GM21447 (cell line): ENCODE results near the gene CFAP43.

ENCODE experiments used
- ATAC-seq: cut with Tn5 transposase; IDR thresholded peaks from one replicate; pipeline ENCODE4 v1.9.1; 2021; ENCODE audit not compliant: unreplicated experiment

CFAP43 gene

DNA sequence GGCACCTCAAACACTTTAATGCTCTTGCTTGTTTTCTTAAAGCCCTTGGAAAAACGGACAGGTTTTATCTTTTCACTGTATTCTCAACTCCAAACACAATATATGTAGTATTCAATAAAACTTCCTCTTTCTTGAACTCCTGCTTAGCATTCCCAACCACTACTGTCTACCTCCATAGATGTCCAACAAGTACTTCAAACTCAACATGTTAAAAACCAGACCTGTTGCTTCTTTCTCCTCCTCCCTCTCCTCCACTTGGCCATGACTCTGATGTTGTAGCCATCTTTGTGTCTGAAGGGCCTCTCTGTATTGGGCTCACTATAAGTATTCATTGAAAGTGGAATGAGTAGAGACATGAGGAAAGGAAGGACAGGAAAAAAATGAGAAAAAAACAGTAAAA is 130.3 kb downstream of the CFAP43 start:
- no peak for ATAC-seq

- ATAC-seq, result no peak
Measured at GRCh38 chr10:104100795-104101194, 131.4 kb downstream of the CFAP43 start.

DNA sequence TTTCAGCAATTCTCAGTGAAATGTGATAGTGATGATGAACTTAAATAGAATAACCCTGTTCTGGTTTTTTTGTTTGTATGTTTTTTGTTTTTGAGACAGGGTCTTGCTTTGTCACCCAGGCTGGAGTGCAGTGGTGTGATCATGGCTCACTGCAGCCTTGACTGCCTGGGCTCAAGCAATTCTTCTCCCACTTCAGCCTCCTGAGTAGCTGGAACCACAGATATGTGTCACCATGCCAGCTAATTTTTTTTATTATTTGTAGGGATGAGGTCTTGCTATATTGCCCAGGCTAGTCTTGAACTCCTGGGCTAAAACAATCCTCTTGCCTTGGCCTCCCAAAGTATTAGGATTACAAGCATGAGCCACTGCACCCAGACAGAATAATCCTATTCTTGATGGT is 132.2 kb downstream of the CFAP43 start:
- no peak for ATAC-seq

DNA sequence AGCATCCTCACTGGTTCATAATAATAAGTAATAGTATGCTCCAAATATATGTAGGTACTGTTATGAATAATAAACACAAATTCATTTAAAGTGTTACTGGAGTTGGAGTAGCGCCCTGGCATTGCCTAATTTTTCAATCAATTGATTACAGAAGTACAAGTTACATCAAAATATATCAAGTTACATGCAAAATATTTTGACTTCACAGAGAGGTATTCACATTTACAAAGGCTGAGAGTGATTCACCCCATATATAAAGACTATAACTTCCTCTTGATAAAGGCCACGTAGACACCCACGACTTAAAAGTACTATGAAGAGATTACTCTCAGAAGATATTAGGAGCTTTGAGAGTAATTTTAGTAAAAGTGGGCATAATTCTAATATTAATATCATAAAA is 132.9 kb downstream of the CFAP43 start:
- ATAC-seq, result no peak

DNA sequence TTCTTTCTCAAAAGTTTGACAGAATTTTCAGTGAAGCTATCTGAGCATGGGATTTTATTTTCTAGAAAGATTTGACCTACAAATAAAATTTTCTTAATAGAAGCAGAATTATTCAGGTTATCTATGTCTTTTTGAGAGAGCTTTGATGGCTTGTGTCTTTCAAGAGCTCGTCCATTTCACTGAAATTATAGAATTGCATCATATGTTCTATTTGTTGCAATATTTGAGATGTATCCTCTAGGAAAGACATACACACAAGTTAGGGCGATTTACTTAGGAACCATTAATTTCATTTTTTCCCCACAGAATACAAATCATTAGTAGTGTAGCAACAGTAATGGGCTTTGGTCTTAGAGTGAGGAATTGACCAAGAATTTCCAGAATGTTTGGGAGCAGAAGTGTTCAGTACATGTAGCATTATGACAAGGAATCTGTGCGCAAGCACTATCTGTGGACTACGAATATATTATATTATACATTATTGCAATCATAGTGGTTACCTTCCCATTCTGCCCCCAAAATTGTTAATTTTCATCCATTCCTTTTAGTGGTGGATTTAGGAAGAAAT is 133.7 kb downstream of the CFAP43 start:
- no peak for ATAC-seq

GRCh38 chr10:104096692-104097091 is 135.5 kb downstream of the CFAP43 start:
- ATAC-seq, result no peak

- no peak for ATAC-seq
Measured at GRCh38 chr10:104092749-104093148, 139.4 kb downstream of the CFAP43 start.

- no peak for ATAC-seq
Measured at GRCh38 chr10:104090611-104091010, 141.6 kb downstream of the CFAP43 start.

- ATAC-seq, result no peak
Measured at GRCh38 chr10:104089621-104090020, 142.5 kb downstream of the CFAP43 start.

DNA sequence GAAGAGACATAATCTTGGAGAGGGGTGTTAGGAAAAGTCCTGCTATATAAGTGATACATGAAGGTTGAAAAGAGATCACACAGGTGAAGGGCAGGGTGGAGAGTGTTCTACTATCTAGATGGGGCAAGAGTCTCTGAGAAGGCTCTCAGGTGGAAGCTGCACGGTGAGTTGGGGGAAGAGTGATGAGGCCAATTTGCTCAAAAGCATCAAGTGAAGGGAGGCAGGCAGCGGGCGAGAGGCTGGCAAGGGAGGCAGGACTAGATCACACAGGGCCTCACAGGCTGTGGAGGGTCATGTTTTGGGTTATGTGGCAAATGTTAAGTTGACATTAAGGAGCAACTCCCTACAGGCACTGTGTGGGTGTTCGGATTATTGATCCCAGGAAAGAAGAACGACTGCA is 143.9 kb downstream of the CFAP43 start:
- ATAC-seq, result no peak

DNA sequence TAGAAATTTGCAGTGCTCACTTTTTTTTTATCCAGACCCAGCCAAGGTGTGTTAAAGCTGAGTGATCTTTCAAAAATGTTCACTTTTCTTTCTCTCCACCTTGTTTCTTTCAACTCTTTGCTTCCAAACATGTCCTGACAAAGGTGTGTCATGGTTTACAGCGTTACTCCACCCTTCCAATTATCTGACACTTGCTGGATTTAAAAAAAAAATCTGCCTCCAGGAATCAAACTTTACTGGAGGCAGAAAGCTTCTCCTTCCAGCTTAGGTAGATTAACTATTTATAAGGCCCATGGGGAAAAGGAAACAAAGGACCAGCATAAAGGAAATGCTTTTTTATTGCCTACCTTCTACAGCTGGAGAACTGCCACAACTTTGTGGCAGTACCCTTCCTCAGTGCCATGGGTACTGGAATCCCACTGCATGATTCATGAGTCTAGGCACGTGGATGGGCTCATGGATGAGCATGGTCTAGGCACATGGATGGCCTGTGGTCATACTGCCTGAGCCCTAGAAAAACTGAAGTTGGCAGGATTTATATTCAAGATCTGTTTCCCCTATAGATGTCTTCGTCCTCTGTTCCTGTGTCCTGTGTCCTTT is 146.3 kb downstream of the CFAP43 start, which contains the start of gene COL17A1:
Gene COL17A1 (minus strand): TSS at position 80 of the 600 bp plus-strand sequence. CDS start 5,207 bp downstream, outside the sequence.
- no peak for ATAC-seq

- ATAC-seq, result no peak
Measured at GRCh38 chr10:104084482-104085142, 147.6 kb downstream of the CFAP43 start.

DNA sequence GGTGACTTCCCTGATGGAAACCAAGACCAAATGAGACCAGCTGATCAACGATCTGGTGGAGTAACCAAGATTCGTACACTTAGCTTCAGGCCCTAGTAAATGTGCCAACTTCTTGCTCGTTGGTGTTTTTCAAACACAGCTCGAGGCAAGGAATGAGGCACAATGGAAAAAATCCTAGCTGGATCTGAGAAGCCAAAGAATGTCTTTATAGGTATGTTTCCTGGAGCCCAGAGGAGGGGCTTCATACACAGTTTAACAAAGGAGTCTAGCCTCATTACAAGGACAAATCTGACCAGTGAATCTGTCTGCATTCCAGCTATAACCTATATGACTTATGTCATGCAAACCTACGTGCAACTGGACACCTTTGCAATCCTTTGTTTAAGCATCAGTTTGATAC is 150.2 kb downstream of the CFAP43 start:
- no peak for ATAC-seq

GRCh38 chr10:104080762-104081161 is 151.4 kb downstream of the CFAP43 start:
- ATAC-seq, result no peak
